Renal pelvis (tissue), 4 donors: ENCODE data around the gene ARHGAP20. TPM values are rescaled to one million over a fixed set of nuclear protein-coding genes. Genes with fewer than 3 reads are reported as not detected.
"Not testable (repeated sequence)": the region's sequence is repeated elsewhere in the genome, so short reads cannot be mapped to it uniquely, and the experiment has no call there.

Experiments used
- DNase-seq: peaks from one replicate; pipeline ENCODE4 v3.0.0-alpha.2; 2013
- polyA plus RNA-seq, 3 donors: library from polyadenylated mRNA; unstranded; fragments of 120-200 nt; gene quantifications; one replicate each; pipeline ENCODE4 v1.2.1, GENCODE V29; 2013; ENCODE audit not compliant: insufficient read length in 3 of 3

Gene ARHGAP20
- polyA plus RNA-seq, 3 donors, result 4.3 to 4.9 (median 4.6) TPM

DNA sequence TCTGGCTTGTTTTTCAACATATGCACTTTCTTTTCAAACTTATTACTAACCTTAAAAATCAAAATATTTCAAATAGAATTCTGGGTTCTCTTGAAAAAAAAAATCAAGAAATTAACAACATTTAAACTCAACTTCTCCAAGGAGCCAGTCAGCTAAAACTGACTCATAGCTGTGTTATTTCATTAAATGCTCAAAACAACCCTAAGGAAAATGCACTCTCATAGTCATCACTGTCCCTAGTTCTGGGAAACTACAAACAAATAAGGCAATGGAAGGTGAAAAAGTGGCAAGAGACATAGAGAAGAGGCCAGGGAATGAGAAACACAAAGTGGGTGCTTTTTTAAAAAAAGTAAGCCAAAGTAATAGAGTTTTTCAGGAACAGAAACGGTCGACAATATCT lies 4.1 kb upstream of the ARHGAP20 start:
- DNase-seq, result no peak

DNA sequence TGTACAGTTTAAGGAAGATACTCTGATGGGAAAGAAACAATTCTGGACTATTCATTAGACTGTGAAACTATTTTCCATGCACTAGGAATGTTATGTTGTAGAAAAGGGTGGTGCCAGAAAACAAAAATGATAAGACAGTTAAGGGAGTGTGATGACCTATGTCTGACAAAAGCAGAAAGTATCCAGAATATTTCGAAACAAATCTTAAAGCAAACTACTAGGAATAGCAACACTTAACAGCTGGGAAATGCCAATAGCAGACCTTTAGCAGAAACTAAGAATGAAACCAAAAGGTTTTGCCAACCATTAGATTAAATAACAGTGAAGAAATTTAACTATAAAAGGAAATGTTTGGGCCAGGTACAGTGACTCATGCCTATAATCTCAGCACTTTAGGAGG lies 3.3 kb upstream of the ARHGAP20 start:
- no peak for DNase-seq

DNA sequence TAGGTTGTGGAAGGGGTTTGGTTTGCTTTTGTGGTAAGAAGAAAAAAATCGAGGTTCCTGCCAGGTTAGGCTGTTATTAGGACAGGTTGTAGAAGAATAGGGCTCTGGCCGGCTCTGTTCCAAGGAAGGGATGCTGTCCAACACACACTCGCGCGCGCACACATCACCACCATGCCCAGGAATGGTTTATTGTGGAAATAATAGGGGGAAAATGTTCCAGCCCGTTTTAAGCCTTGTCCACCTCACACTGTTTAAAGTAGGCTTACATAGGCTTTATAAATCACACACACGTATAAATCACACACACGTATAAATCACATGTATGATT lies 1.2 kb upstream of the ARHGAP20 start:
- DNase-seq, result no peak

DNA sequence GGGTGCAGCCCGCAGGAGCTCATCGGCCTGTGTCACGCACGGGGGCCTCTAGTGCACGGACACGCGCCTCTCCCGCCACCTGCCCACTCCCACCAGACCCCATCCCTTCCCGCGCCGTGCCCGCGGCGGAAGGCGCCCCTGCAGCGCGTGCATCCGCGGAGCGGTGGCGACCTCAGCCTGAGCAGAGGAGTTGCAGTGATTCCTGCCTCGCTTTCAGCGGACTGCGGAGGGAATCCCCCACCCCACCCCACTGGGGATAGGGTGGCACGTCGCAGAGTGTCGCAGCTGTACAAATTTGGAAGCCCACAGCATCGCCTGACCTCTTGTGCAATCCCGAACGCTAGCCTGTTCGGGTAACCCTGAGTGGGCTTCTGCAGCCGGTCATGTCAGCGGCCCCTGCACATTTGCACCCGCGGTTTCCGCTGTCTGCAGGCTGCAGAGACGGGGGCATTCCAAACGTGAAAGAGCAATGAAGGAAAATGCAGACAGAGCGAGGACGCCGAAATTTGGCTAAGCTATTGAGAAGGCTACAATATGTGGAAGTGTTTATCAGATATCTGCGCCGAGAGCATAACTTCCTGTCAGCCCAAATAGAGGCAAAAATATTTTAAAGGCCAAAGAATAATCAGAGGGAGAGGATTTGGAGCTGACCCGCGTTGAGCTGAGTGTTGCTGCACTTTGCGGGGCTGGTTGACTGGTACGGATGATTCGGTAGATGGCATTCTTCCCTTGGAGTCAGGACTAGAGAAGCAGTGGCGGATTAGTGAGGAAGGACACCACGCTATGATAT lies 617 bp upstream of the ARHGAP20 start:
- DNase-seq, result no peak

DNA sequence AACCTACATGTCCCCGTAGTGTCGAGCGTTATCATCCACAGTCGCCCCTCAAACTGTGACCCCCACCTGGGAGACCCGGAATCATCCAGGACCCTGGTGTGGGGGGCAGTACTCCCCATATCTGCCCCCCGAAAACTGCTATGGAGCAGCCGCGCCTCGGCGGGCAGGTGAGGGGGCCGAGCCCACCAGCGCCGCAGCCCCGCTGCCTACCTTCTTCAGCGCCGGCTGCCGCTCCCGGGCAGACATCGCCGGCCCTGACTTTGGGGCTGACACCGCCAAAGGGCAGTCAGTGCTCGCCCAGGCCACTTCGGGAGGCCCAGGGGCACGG lies 825 bp downstream of the ARHGAP20 start:
- no peak for DNase-seq

DNA sequence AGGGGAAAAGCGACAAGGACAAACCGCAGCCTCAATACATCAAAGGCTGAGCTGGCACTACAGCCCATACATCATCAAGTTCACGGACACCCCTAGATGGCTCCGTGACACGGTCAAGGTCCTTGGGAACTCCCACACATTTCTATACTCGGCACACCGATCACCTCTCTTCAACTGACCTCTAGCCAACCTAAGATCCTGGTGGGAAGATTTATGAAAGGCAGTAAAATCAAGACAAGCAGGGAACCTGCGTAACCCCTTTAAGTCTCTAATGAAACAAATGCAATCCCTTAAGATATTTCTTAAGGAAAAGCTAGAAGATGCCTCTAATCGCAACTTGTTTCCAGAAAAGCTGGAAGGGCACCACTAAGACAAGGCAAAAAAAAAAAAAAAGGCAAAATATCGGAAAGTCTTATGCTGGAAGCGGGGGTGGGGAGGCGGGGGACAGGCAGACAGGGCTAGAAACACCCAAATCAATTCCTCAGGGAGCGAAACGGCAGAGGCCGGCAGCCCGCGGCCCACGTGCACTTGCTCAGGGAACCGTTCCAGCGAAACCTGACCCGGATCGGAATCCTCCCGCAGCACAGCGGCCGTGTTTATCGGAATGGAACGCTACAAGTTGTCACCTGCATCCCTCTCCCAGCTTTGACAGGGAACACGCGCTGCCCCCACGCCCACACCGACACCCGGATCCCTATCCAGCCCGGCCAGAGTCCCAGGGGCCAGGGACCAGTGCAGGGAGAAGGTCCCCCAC lies 1.4 kb downstream of the ARHGAP20 start:
- DNase-seq, result peak; percentile 76

DNA sequence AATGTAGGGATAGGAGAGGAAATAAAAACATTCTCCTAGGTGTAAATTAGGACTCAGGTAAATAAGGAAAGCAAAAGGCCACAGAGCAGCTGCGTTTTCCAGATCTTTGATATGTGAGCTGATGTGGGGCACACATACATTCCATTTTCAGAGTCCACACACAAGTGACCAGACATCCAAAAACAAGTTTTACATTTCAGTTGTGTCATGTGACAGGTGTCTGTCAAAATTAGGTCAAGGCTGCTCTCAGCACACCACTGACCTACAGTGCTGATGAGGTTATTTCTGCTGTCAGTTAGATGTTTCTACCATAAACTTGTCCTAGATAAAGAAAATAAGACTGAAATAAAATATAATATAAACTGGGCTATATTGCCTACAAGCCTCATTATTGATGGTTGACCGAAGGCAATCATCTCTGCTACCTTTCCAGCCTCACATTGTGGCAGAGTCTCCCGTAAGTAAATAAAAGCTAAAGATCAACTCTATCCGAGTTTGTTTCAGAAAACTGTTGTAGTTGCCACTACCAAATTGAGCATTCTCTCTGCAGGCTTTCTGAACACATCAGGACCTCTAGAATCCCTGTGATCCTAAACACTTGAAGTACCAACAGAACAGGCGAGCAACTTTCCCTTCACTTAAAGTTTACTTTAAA lies 7.9 kb downstream of the ARHGAP20 start:
- no peak for DNase-seq

DNA sequence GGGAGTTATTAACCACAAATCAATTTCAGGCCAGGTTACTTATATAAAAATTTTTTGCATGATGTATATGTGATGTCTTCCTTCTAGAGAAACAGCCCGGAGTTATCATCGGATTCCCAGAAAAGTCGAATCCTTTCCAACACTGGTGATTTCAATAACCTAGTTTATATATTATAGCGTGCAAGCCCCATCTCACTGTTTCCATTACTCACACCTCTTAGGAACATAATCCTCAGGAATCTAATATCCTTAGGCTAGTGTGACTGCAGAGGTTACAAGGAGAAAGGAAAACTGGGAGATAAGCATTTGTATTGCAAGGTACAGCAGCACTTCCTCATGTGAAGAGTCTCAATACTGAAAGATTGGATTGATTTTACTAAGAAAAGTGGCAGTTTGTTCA lies 20.3 kb downstream of the ARHGAP20 start:
- DNase-seq, result no peak

DNA sequence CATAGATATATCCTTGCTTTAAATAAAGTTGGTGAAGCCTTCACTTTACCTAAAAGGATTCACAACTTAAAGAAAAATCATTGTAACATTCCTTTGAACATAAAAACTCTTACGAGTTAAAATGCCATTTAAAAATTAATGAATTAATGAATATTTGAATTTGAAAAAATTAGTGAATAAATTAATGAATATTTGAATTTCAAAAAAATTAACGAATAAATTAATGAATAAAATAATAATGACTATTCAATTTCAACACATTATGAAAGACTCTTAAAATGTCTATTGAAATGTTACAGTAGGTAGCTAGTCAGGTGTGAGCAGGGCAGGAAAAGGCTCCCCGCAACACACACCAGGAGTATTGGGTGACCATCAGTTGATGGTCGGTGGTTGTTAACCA lies 22.9 kb downstream of the ARHGAP20 start:
- no peak for DNase-seq

DNA sequence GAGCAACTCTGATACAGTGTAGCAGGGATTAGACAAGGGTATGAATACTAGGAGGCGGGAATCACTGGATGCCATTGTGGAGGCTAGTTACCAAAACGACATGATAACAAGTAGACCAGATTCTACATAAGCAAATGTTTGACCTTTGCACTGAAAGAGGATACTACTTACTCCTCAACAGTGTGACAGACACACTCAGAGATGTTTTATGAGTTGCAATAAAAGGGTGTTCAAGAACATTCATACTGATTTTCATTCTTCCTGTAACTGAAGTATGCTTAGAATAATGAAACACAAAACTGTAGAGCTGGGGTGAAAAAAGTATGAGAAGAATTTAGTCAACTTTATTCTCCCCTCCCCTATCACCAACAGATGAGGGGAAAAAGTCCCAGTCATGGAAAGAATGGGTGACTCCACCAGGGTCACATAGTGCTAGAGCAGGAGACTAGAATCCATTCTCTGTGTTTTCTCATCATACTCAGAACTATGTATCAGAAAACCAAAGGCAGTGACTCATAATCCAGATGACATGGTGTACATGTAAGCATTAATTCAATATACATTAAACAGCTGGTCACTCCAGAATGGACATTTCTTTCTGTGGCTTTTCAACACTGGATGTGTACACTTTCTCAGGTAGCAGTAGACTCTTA lies 32.8 kb downstream of the ARHGAP20 start:
- DNase-seq, result no peak

DNA sequence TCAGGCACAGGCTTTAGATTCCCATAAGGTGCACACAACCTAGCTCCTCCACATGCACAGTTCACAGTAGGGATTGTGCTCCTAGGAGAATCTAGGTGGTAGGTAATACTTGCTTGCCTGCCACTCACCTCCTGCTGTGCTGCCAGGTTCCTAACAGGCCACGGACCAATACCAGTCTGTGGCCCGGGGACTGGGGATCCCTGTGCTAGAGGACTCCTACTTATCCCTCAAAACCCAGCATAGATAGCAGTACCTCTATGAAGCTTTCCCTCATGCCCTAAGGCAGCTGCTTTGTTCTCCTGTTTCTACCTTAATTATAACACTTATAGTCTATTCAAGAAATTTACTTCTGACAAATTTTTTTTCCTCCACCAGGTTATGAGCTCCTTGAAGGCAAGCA lies 36.7 kb downstream of the ARHGAP20 start:
- no peak for DNase-seq

DNA sequence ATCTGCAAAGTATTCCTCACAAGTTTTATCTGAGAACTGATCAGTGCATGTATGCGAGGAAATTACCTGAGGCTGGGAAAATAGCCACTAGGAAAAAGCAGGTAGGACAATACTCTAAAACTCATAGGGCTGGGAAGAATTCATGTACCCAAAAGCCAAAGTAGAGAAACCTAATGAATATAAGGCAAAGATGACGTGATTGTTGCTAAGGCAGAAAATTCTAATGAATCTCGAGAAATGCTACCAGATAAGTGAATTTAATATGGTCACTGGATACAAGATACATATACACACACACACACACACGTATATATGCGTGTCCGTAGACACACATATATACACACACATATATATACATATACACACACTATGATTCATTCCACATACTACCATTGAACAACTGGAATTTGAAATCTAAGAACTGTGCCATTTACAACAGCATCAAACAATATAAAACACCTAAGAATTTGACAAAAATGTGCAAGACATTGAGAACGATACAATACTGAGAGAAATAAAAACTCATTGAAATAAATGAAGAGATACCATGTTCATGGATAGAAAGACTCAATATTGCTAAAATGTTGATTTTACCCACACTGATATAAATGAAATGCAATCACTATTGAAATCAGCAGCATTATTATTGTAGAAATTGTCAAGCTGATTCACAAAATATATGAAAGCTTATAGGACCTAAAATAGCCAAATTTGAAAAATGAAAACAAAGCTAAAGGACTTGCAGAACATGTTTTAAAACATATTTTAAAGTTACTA lies 46.4 kb downstream of the ARHGAP20 start:
- DNase-seq, result no peak

DNA sequence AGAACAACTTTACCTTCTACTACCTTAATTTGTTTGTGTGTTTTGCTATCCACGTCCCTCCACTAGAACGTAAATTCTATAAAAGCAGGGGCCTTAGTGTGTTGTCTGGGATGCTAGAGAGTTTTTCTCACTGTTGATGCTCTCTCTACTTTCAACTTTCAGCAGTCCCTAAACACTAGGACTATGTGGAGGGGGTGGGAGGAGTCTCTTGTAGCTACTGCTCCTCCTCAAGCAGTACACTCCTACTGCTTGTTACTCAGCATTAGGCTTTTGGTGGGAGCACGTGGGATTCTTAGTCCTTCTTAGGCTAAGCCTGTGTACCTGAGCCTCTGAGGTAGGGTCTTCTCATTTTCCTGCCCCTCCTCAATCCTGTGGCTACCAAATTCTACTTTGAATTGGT lies 56.3 kb downstream of the ARHGAP20 start:
- DNase-seq, result no peak

DNA sequence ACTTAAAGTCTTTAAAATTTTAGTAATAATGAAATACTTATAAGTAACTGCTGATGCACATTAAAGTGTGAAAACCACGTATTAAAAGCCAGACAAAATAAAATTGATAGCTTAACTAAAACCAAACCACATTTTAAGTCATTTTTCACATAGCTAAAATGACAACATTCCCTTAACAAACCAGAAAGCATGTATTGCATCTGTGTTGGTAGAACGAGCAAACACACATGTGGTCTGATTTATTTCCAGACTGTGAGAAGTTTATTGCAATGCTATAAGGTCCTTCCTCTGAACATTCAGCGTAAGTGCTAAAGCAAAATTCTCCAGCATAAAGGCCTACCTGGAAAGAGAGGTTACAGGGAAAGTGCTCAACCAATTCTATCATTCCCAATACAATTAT lies 57.8 kb downstream of the ARHGAP20 start:
- no peak for DNase-seq

DNA sequence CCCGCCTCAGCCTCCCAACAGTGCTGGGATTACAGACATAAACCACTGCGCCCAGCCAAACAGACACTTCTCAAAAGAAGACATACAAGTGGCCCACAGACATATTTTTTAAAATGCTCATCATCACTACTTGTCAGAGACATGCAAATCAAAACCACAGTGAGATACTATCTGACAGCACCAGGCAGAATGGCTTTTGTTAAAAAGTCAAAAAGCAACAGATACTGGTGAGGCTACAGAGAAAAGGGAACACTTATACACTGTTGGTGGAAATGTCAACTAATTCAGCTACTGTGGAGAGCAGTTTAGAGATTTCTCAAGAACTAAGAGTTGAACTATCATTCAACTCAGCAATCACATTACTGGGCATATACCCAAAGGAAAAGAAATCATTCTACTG lies 67.0 kb downstream of the ARHGAP20 start:
- no peak for DNase-seq

DNA sequence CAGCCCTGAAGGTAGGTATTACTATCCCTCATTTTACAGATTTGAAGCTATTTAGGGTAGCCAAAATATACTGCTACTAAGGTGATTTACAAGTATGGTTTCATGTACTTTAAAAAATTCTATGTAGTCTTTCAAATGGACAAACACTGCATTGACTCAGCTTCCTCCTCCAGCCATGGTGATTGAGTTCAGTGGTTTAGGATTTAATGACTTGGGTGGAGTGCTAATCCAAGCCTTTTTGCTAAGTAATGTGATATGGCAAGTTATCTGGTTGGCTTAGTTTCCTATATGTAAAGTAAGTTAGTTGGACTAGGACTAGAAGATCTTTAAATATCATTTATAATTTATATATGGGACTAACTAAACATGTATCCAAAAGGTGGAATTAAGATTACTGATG lies 77.9 kb downstream of the ARHGAP20 start:
- DNase-seq, result no peak

DNA sequence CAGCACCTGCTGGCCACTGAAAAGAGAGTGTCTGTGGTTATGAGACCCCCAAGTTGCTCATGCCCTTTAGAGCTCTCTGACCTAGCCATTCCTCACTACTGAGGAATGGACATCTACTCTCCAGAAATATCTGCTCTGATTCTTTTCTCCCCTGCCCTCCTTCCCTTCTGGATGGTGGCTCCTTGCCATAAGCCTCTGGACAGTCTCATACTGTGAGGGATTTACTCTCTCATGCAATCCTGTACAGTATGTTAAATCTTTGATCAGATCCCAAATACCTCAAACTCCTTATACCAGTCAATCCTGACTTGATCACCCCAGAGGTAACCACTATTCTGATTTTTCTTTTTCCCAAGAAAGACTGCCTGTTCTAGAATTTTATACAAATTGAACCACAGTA lies 80.7 kb downstream of the ARHGAP20 start:
- DNase-seq, result no peak

DNA sequence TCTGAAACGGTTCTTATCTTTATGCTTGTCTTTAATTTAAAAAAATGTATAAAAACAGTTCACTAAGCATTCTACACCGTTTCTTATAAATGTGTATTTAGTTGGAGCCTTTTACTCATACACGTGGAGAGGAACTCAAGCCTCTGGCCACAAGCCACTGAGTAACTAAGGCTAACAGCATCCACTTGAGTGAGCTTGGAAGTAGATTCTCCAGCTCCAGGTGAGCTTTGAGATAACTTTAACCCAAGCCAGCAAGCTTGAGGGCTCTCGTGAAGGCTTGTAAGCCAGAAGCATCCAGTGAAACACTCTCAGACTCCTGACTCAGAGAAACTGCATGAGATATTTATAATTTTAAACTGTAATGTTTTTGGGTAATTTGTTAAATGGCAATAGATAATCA lies 82.6 kb downstream of the ARHGAP20 start:
- DNase-seq, result no peak

DNA sequence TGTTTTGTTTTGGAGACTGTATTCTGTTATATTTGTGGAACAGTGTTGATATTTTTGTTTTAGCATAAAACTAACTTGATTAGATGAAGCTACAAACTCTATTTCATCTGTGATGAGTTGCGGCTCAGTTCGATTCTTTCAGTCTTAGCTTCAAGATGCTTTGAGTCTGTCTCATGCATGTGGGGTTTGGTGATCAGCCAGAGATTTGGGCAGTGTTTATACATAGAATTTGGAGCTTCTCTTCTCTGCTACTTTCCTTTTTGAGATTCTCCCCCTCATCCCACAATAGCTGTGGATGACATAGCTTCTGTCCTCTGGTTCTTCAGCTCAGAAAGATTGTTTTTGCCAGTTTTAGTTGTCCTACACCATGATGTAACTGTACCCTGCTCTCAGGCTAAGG lies 90.4 kb downstream of the ARHGAP20 start:
- DNase-seq, result no peak

DNA sequence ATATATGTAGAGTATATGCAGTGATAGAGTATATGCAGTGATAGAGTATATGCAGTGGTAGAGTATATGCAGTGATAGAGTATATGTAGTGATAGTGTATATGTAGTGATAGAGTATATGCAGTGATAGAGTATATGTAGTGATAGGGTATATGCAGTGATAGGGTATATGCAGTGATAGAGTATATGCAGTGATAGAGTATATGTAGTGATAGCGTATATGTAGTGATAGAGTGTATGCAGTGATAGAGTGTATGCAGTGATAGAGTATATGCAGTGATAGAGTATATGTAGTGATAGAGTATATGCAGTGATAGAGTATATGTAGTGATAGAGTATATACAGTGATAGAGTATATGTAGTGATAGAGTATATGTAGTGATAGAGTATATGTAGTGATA lies 92.9 kb downstream of the ARHGAP20 start:
- not testable (repeated sequence) for DNase-seq

DNA sequence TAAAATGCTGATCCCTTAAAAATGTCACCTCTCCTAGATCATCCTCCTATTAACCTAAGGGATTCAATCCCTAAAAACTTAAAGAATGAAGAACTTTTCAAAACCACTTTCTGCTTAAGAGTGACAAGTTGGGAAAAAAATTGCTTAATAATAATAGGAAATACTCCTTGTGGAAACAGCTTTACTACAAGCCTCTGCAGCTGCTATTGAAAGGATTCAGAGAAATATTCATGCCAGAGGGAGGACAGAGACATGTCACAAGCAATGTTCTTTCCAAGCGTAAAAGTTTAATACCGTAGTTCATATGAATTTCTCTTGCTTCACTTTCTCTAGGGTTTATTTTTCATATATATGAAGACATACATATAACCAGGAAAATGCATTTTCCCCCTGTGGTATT lies 98.2 kb downstream of the ARHGAP20 start:
- DNase-seq, result no peak
